Hepatocyte (in vitro differentiated cells): Measurements from ENCODE around the gene LRRC3.

Source experiments
- CTCF ChIP-seq: fragments of 200-600 bp; sonication (generic); IDR thresholded peaks from 2 replicates; pipeline ENCODE4 v1.5.1; 2016; ENCODE audit warnings: antibody characterized with exemption, mild to moderate bottlenecking; ENCODE audit not compliant: poor library complexity
- EZH2 ChIP-seq: fragments of 200-600 bp; sonication (generic); IDR thresholded peaks from 2 replicates; pipeline ENCODE4 v1.6.1; 2016; ENCODE audit warnings: antibody characterized with exemption, mild to moderate bottlenecking, borderline replicate concordance

DNA sequence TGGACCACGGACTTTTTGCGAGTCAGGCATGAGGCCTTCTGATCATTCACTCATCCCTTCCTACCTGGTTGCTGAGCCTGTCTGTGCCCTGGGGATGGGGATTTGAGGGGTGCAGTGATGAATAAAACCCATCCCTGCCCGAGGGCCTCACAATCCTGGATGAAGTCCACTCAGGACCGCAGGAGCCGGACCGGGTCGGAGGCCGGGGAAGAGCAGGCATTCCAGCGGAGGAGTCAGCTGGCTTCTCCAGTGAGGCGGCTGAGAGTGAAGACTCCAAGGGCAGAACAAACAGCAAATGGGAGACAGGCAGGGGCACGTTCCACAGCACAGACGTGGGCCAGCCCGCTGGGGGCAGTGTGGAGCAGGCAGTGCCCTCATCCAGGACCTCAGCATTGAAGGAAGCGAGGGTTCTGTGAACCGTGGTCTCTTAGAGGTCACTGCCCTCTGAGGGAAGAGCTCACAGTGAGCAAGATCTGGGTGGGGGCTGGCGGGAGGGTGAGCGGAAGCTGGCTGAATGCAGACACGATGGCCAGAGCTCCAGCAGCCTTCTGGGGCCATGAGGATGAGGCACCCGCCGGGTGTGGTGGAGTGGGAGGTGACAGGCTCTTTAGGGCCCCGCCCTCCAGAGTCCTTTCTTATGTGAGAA is 10.9 kb upstream of the LRRC3 start:
- TF ChIP-seq CTCF (no peak), EZH2 (no peak)
